PFSK-1 (cell line): ENCODE data around the gene SH2D1A.

ENCODE experiments used
- FOXP2 ChIP-seq: optimal IDR thresholded peaks from 2 replicates; pipeline ENCODE3; 2011; ENCODE audit warnings: borderline replicate concordance, control low read depth, inconsistent platforms; ENCODE audit not compliant: insufficient read depth; ENCODE audit errors: extremely low read length, extremely low read depth
- POLR2AphosphoS5 ChIP-seq: IDR thresholded peaks from 2 replicates; pipeline ENCODE4 v1.6.1; 2012; ENCODE audit warnings: low read depth, mild to moderate bottlenecking, control low read depth, low read length, moderate library complexity
- REST ChIP-seq, 2 experiments: IDR thresholded peaks; 2 replicates each; pipeline versions ENCODE4 v1.6.1 to v1.8.0; 2011 to 2012; ENCODE audit warnings: low read depth in 2 of 2, low read length in 2 of 2, control low read depth in 1 of 2, inconsistent platforms in 1 of 2, mild to moderate bottlenecking in 1 of 2, moderate library complexity in 1 of 2; ENCODE audit not compliant: insufficient read depth in 1 of 2
- SIN3A ChIP-seq: IDR thresholded peaks from 2 replicates; pipeline ENCODE4 v1.6.1; 2012; ENCODE audit warnings: mild to moderate bottlenecking, low read length, moderate library complexity, borderline replicate concordance; ENCODE audit not compliant: insufficient read depth
- TAF1 ChIP-seq: IDR thresholded peaks from 2 replicates; pipeline ENCODE4 v1.6.1; 2012; ENCODE audit warnings: low read length, control low read depth, borderline replicate concordance; ENCODE audit not compliant: insufficient read depth

The SH2D1A gene

GRCh38 chrX:124354648-124355047 is 8.3 kb downstream of the SH2D1A start:
- TF ChIP-seq REST (IDR thresholded peaks at IDR 0.05; ENCODE audit: insufficient read depth in 1 of 2, low read depth in 2 of 2, low read length in 2 of 2) (no peak), FOXP2 (no peak), SIN3A (no peak), POLR2AphosphoS5 (no peak), TAF1 (no peak)

DNA sequence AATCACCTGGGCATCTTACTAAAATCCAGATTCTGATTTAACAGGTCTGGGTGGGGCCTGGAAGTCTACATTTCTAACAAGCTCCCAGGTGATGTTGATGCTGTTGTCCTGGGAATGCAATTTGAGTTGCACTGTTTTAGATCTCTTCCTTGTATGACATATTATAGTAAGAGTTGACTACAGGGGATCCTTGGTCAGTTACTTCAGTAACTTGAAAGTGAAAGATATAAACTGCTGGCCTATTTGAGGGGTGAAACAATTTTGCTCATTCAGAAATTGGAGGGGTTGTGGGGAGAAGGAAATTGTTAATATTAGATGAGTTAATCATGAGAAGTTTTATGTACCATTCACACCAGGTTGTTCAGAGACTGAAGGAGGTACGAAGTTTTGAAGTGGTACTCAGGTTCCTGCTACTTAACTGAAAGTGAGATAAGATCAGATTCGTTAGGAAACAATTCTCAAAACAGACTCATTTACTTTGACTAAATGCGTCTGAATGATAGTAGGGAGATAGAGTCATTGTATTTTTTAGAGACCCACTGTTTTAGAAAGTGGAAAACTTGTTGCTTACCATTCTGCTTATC is 12.5 kb downstream of the SH2D1A start:
- TF ChIP-seq TAF1, result no peak
- no peak for TF ChIP-seq POLR2AphosphoS5
- no peak for TF ChIP-seq SIN3A
- no peak for TF ChIP-seq REST (IDR thresholded peaks at IDR 0.05; ENCODE audit: insufficient read depth in 1 of 2, low read depth in 2 of 2, low read length in 2 of 2)
- TF ChIP-seq FOXP2, result no peak

- TF ChIP-seq REST (IDR thresholded peaks at IDR 0.05; ENCODE audit: insufficient read depth in 1 of 2, low read depth in 2 of 2, low read length in 2 of 2), result no peak
- TF ChIP-seq TAF1, result no peak
- no peak for TF ChIP-seq SIN3A
- TF ChIP-seq POLR2AphosphoS5, result no peak
- no peak for TF ChIP-seq FOXP2
These were observed 15.7 kb downstream of the SH2D1A start for GRCh38 chrX:124362072-124362471.

DNA sequence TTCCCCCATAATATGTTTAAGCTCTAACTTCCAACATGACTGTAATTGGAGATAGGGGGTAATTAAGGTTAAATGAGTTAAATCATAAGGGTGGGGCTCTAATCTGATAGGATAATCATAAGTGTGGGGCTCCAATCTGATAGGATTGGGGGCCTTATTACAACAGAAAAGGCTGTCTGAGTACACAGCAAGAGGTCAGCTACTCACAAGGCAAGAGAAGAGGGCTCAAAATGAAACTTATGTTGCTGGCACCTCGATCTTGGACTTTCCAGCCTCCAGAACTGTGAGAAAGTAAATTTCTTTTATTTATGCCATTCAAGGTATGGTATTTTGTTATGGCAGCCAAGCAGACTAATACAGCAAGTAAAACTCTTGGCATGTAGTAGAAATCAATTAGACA is 16.4 kb downstream of the SH2D1A start:
- TF ChIP-seq TAF1, result no peak
- TF ChIP-seq FOXP2, result no peak

DNA sequence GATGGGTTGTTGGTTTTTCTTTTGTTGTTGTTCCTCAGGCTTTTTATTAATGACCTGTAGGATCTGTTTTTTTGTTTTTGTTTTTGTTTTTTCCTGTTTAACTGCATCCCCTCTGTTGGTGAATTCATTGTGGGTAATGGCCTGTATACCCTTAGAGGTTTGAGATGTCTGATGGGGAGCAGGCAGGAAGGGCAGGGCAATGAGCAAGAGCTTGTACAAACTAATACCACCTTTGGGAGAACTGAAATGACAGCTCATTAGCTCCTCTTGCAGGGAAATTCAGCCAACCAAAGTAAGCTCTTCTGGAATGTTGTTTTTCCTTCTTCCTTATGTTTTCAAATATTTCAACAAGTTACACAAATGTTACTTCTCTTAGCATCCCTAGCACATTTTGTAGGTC is 23.4 kb downstream of the SH2D1A start:
- TF ChIP-seq POLR2AphosphoS5 (no peak), TAF1 (no peak)

DNA sequence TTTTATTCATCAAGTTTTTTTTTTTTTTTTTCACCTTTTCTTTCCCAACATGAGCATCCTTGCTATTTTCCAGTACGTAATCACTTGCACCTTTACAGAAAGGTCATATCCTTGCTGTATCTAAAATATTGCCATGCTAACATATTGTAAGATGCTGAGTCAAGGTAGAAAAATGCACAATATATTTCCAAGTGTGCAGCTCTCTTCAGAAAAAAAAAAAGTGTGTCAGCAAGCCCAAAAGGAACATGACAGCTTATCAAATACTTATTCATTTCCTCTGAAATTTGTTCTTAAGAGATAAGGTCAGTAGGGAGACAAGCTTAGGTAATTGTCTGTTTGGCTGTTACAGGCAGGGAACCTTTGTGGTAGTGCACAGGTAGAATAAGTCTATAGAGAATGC is 27.0 kb downstream of the SH2D1A start:
- TF ChIP-seq FOXP2 (no peak), TAF1 (no peak), POLR2AphosphoS5 (no peak), SIN3A (no peak), REST (IDR thresholded peaks at IDR 0.05; ENCODE audit: insufficient read depth in 1 of 2, low read depth in 2 of 2, low read length in 2 of 2) (no peak)
